NT2/D1 (cell line): ENCODE data around the gene OR4Q2.
"Not testable (repeated sequence)": the region's sequence is repeated elsewhere in the genome, so short reads cannot be mapped to it uniquely, and the experiment has no call there.

Experiments
- DNase-seq: peaks from one replicate; pipeline ENCODE4 v3.0.0-alpha.2; 2011; ENCODE audit warnings: low read depth, low spot score
- H3K27me3 ChIP-seq: 2 replicates; pipeline ENCODE4 v1.6.0; 2011; ENCODE audit warnings: mild to moderate bottlenecking; ENCODE audit not compliant: insufficient read length, insufficient read depth
- H3K36me3 ChIP-seq: 2 replicates; pipeline ENCODE4 v1.6.1; 2011; ENCODE audit warnings: mild to moderate bottlenecking, low read length, mixed read lengths; ENCODE audit not compliant: insufficient read depth, insufficient read length
- H3K4me1 ChIP-seq: 2 replicates; pipeline ENCODE4 v1.5.1; 2011; ENCODE audit not compliant: insufficient read depth, insufficient read length
- H3K4me3 ChIP-seq: 2 replicates; pipeline ENCODE4 v1.5.1; 2011; ENCODE audit warnings: low read depth; ENCODE audit not compliant: insufficient read length
- H3K9ac ChIP-seq: 2 replicates; pipeline ENCODE4 v1.6.0; 2011; ENCODE audit warnings: low read depth; ENCODE audit not compliant: insufficient read length
- H3K9me3 ChIP-seq: 2 replicates; pipeline ENCODE4 v1.5.1; 2011; ENCODE audit warnings: mild to moderate bottlenecking, low read length; ENCODE audit not compliant: insufficient read depth
- SUZ12 ChIP-seq: IDR thresholded peaks from 2 replicates; pipeline ENCODE4 v1.6.1; 2011; ENCODE audit not compliant: insufficient read length, insufficient read depth; ENCODE audit errors: extremely low read depth
- YY1 ChIP-seq: IDR thresholded peaks from 2 replicates; pipeline ENCODE4 v1.6.1; 2011; ENCODE audit not compliant: insufficient read length, insufficient read depth
- ZNF274 ChIP-seq: IDR thresholded peaks from 2 replicates; pipeline ENCODE4 v1.6.1; 2011; ENCODE audit warnings: mild to moderate bottlenecking, low read depth, low read length

OR4Q2 gene

DNA sequence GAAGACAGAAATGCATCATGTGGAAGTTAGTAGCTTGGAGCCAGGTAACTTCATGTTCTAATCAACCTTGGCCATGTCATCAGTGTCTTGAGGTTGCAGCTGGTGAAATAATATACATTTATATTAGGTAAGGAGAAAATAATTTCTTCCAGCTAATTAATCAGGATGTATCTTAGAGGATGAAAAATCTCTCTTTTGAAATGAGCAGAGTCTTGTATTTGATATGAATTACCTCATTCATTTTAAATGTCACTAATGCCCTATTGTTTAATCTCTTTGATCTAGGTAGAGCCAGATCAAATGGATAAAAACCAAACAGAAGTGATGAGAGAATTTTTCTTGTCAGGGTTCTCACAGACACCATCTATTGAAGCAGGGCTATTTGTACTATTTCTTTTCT, at the start of gene OR4Q2:
Gene OR4Q2 (plus strand): TSS at position 301 of the 400 bp plus-strand sequence.
- TF ChIP-seq ZNF274 = no peak
- no peak for TF ChIP-seq SUZ12
- no peak for TF ChIP-seq YY1
- DNase-seq = no peak
- Histone ChIP-seq H3K9me3 (no peaks in the 10 kb centered on the region), H3K36me3 (no peaks in the 10 kb centered on the region), H3K4me1 (no peaks in the 10 kb centered on the region), H3K27me3 (no peaks in the 10 kb centered on the region), H3K4me3 (no peak within 1 kb of the TSS), H3K9ac (no peak within 1 kb of the TSS)

- not testable (repeated sequence) for DNase-seq, H3K36me3 ChIP-seq, H3K4me3 ChIP-seq, H3K9me3 ChIP-seq, H3K4me1 ChIP-seq, H3K27me3 ChIP-seq, H3K9ac ChIP-seq
Measured at GRCh38 chr14:19969735-19970134, 32.2 kb upstream of the OR4Q2 start.

- H3K9me3 ChIP-seq = no peaks in the 10 kb centered on the region
- TF ChIP-seq ZNF274 = no peak
- no peak for TF ChIP-seq YY1
- TF ChIP-seq SUZ12 = no peak
- no peak for DNase-seq
- no peaks in the 10 kb centered on the region for H3K27me3 ChIP-seq
- no peaks in the 10 kb centered on the region for H3K36me3 ChIP-seq
- no peaks in the 10 kb centered on the region for H3K4me1 ChIP-seq
- H3K9ac ChIP-seq = no peak overlapping the region
- no peak overlapping the region for H3K4me3 ChIP-seq
Measured at GRCh38 chr14:19974844-19975243, 27.1 kb upstream of the OR4Q2 start.

DNA sequence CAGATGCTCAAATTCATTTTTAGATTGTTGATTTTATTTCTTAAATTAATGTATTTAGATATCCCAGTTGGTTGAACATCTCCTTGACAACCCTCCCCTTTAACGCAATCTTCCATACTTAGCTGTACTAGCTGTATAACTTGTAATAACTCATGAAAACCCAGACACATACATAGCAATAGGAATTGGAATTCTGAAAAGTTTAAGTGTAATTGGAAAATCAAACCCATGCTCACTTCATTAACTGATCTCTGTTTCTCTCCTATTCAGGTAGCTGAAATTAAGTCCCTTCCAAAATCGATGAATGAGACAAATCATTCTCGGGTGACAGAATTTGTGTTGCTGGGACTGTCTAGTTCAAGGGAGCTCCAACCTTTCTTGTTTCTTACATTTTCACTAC, 26.7 kb upstream of the OR4Q2 start, which contains the start of gene OR4K15:
Gene OR4K15 (plus strand): TSS at position 301 of the 400 bp plus-strand sequence. CDS start 0 bp downstream, at position 301.
- no peak within 1 kb of the TSS for H3K4me3 ChIP-seq
- H3K36me3 ChIP-seq = no peaks in the 10 kb centered on the region
- H3K9ac ChIP-seq = no peak within 1 kb of the TSS
- no peaks in the 10 kb centered on the region for H3K4me1 ChIP-seq
- H3K27me3 ChIP-seq = no peaks in the 10 kb centered on the region
- H3K9me3 ChIP-seq = no peaks in the 10 kb centered on the region
- no peak for TF ChIP-seq ZNF274
- no peak for TF ChIP-seq YY1
- no peak for TF ChIP-seq SUZ12
- no peak for DNase-seq

GRCh38 chr14:19993438-19993837, 8.5 kb upstream of the OR4Q2 start:
- H3K4me3 ChIP-seq = no peak overlapping the region
- TF ChIP-seq ZNF274 (no peak), YY1 (no peak), SUZ12 (no peak)
- H3K27me3 ChIP-seq = no peaks in the 10 kb centered on the region
- no peaks in the 10 kb centered on the region for H3K4me1 ChIP-seq
- H3K36me3 ChIP-seq = no peaks in the 10 kb centered on the region
- no peak for DNase-seq
- no peak overlapping the region for H3K9ac ChIP-seq
- peaks cover 9% of the 10 kb centered on the region; the same call in 1 of the 2 replicates for H3K9me3 ChIP-seq

DNA sequence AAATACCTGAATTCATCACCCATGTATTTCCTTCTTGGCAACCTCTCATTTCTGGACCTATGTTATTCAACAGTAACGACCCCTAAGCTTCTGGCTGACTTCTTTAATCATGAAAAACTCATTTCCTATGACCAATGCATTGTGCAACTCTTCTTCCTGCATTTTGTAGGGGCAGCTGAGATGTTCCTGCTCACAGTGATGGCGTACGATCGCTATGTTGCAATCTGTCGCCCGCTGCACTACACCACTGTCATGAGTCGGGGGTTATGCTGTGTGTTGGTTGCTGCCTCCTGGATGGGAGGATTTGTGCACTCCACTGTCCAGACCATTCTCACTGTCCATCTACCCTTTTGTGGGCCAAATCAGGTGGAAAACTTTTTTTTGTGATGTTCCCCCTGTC, 356 bp downstream of the OR4Q2 start:
- Histone ChIP-seq H3K4me3 (no peak overlapping the region), H3K36me3 (no peaks in the 10 kb centered on the region), H3K27me3 (no peaks in the 10 kb centered on the region), H3K9me3 (no peaks in the 10 kb centered on the region), H3K4me1 (no peaks in the 10 kb centered on the region), H3K9ac (no peak overlapping the region)
- DNase-seq = no peak
- TF ChIP-seq YY1 (no peak), SUZ12 (no peak), ZNF274 (no peak)

- no peaks in the 10 kb centered on the region for H3K27me3 ChIP-seq
- DNase-seq = no peak
- H3K4me3 ChIP-seq = no peak overlapping the region
- no peaks in the 10 kb centered on the region for H3K36me3 ChIP-seq
- H3K9me3 ChIP-seq = no peaks in the 10 kb centered on the region
- no peaks in the 10 kb centered on the region for H3K4me1 ChIP-seq
- no peak overlapping the region for H3K9ac ChIP-seq
- TF ChIP-seq YY1 = no peak
- TF ChIP-seq SUZ12 = no peak
- TF ChIP-seq ZNF274 = no peak
Measured at GRCh38 chr14:20008156-20008555, 6.2 kb downstream of the OR4Q2 start.
